ENCODE data around the gene BCL2. TPM values are rescaled to one million over a fixed set of nuclear protein-coding genes. Genes with fewer than 3 reads are reported as not detected.

The BCL2 gene
- total RNA-seq, 1 donor from 2014 or later = 2.4 TPM

- FAIRE-seq = no peak
- no peak for TF ChIP-seq CTCF (IDR thresholded peaks at IDR 0.05; ENCODE audit: insufficient read depth, low read length, severe bottlenecking)
- H3K4me3 ChIP-seq (ENCODE audit: low read depth, low read length) = no peak overlapping the region
Observed at GRCh38 chr18:63189041-63189440, 130.5 kb downstream of the BCL2 start.

GRCh38 chr18:63187791-63188460 lies 131.6 kb downstream of the BCL2 start:
- Histone ChIP-seq H3K36me3 (ENCODE audit: control insufficient read depth, insufficient read depth, low read length) (no peaks in the 10 kb centered on the region), H3K27me3 (ENCODE audit: control insufficient read depth, insufficient read depth, low read length) (no peaks in the 10 kb centered on the region), H3K4me3 (ENCODE audit: low read depth, low read length) (no peak overlapping the region)
- FAIRE-seq (no peak), DNase-seq (ENCODE audit: low read depth) (no peak)
- no peak for TF ChIP-seq CTCF (IDR thresholded peaks at IDR 0.05; ENCODE audit: insufficient read depth, low read length, severe bottlenecking)

More at GRCh38 chr18:63189041-63189440, 130.5 kb downstream of the BCL2 start:
- Histone ChIP-seq H3K36me3 (ENCODE audit: control insufficient read depth, insufficient read depth, low read length) (no peaks in the 10 kb centered on the region), H3K27me3 (ENCODE audit: control insufficient read depth, insufficient read depth, low read length) (no peaks in the 10 kb centered on the region)
- DNase-seq (ENCODE audit: low read depth) = no peak

DNA sequence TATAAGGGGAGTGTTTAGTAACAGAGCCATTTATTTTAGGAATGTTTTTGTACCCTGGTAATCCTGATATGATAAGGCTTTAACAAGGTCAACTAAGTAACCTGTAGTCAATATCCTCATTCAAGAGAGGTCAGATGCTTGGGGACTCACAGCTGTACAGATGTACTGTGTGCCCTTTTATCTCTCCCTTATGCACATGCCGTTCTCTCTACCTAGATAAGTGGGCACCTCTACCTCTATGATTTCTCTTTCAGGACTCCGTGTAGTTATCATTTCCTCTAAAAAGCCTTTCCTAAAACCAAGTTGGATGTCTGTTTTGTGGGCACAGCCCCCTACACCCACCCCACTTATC lies 132.4 kb downstream of the BCL2 start:
- DNase-seq (ENCODE audit: low read depth) (no peak), FAIRE-seq (peak; percentile 52)
- H3K4me3 ChIP-seq (ENCODE audit: low read depth, low read length) = no peak overlapping the region
- H3K36me3 ChIP-seq (ENCODE audit: control insufficient read depth, insufficient read depth, low read length) = no peaks in the 10 kb centered on the region
- no peak for TF ChIP-seq CTCF (IDR thresholded peaks at IDR 0.05; ENCODE audit: insufficient read depth, low read length, severe bottlenecking)
- no peaks in the 10 kb centered on the region for H3K27me3 ChIP-seq (ENCODE audit: control insufficient read depth, insufficient read depth, low read length)

GRCh38 chr18:63186520-63187222 lies 132.9 kb downstream of the BCL2 start:
- no peak for FAIRE-seq
- H3K4me3 ChIP-seq (ENCODE audit: low read depth, low read length) = no peak overlapping the region
- H3K27me3 ChIP-seq (ENCODE audit: control insufficient read depth, insufficient read depth, low read length) = no peaks in the 10 kb centered on the region
- DNase-seq (ENCODE audit: low read depth) = peak; percentile 65
- H3K36me3 ChIP-seq (ENCODE audit: control insufficient read depth, insufficient read depth, low read length) = no peaks in the 10 kb centered on the region
- TF ChIP-seq CTCF (IDR thresholded peaks at IDR 0.05; ENCODE audit: insufficient read depth, low read length, severe bottlenecking) = no peak

- H3K36me3 ChIP-seq (ENCODE audit: control insufficient read depth, insufficient read depth, low read length) = no peaks in the 10 kb centered on the region
- no peak for TF ChIP-seq CTCF (IDR thresholded peaks at IDR 0.05; ENCODE audit: insufficient read depth, low read length, severe bottlenecking)
- DNase-seq (ENCODE audit: low read depth) (peak; percentile 39), FAIRE-seq (no peak)
- H3K4me3 ChIP-seq (ENCODE audit: low read depth, low read length) = no peak overlapping the region
- peaks cover 2% of the 10 kb centered on the region for H3K27me3 ChIP-seq (ENCODE audit: control insufficient read depth, insufficient read depth, low read length)
Observed at GRCh38 chr18:63185984-63186383, 133.6 kb downstream of the BCL2 start.

Data from bronchial epithelial cell (primary cell).